ENCODE data around the gene DRD2. TPM values are rescaled to one million over a fixed set of nuclear protein-coding genes. Genes with fewer than 3 reads are reported as not detected.

Gene DRD2
- total RNA-seq, 1 experiment from 2014 or later, result 0.28 TPM

GRCh38 chr11:113411536-113411935 lies 63.7 kb downstream of the DRD2 start:
- no peak for TF ChIP-seq CTCF (IDR thresholded peaks at IDR 0.05; ENCODE audit: unreplicated experiment)
- H3K27me3 Mint-ChIP-seq (ENCODE audit: insufficient read depth, unreplicated experiment), result no peaks in the 10 kb centered on the region
- H3K4me1 Mint-ChIP-seq (ENCODE audit: insufficient read depth, unreplicated experiment), result peaks cover 2% of the 10 kb centered on the region
- DNase-seq (ENCODE audit: unreplicated experiment), result no peak
- H3K27ac Mint-ChIP-seq (ENCODE audit: low read depth, unreplicated experiment), result no peak overlapping the region
- ChIA-PET CTCF (no interaction called here), POLR2A (no interaction called here)
- intact Hi-C loops (cut with micrococcal nuclease), result no loop called here
- no peak overlapping the region for H3K4me3 Mint-ChIP-seq (ENCODE audit: unreplicated experiment)
- BruUV-seq (replicated peaks), result no TSS peak
- no peaks in the 10 kb centered on the region for H3K9me3 Mint-ChIP-seq (ENCODE audit: unreplicated experiment)
- H3K36me3 Mint-ChIP-seq (ENCODE audit: insufficient read depth, unreplicated experiment), result peaks cover 5% of the 10 kb centered on the region

- CTCF ChIA-PET, result interaction anchor here (0.6 kb wide), 1 partner anchor 15 kb away, joined by 3 read pairs; no protein-coding TSS in a partner anchor
- Mint-ChIP-seq H3K9me3 (ENCODE audit: unreplicated experiment) (no peaks in the 10 kb centered on the region), H3K4me1 (ENCODE audit: insufficient read depth, unreplicated experiment) (peaks cover 11% of the 10 kb centered on the region), H3K36me3 (ENCODE audit: insufficient read depth, unreplicated experiment) (peaks cover 5% of the 10 kb centered on the region), H3K27me3 (ENCODE audit: insufficient read depth, unreplicated experiment) (no peaks in the 10 kb centered on the region), H3K4me3 (ENCODE audit: unreplicated experiment) (no peak overlapping the region), H3K27ac (ENCODE audit: low read depth, unreplicated experiment) (no peak overlapping the region)
- BruUV-seq (replicated peaks), result no TSS peak
- intact Hi-C loops (cut with micrococcal nuclease), result no loop called here
- POLR2A ChIA-PET, result no interaction called here
- DNase-seq (ENCODE audit: unreplicated experiment), result no peak
- TF ChIP-seq CTCF (IDR thresholded peaks at IDR 0.05; ENCODE audit: unreplicated experiment), result no peak
Measured at GRCh38 chr11:113410414-113411135, 64.6 kb downstream of the DRD2 start.

- ChIA-PET POLR2A (interaction anchor here (1.2 kb wide), 1 partner anchor 34 kb away, joined by 3 read pairs; no protein-coding TSS in a partner anchor), CTCF (no interaction called here)
- intact Hi-C loops (cut with micrococcal nuclease), result no loop called here
- Mint-ChIP-seq H3K27ac (ENCODE audit: low read depth, unreplicated experiment) (no peak overlapping the region), H3K27me3 (ENCODE audit: insufficient read depth, unreplicated experiment) (no peaks in the 10 kb centered on the region), H3K9me3 (ENCODE audit: unreplicated experiment) (no peaks in the 10 kb centered on the region), H3K4me3 (ENCODE audit: unreplicated experiment) (no peak overlapping the region), H3K4me1 (ENCODE audit: insufficient read depth, unreplicated experiment) (peaks cover 22% of the 10 kb centered on the region), H3K36me3 (ENCODE audit: insufficient read depth, unreplicated experiment) (peaks cover 5% of the 10 kb centered on the region)
- TF ChIP-seq CTCF (IDR thresholded peaks at IDR 0.05; ENCODE audit: unreplicated experiment), result no peak
- DNase-seq (ENCODE audit: unreplicated experiment), result no peak
- no TSS peak for BruUV-seq (replicated peaks)
Measured at GRCh38 chr11:113409526-113409925, 65.7 kb downstream of the DRD2 start.

GRCh38 chr11:113408887-113409286 lies 66.3 kb downstream of the DRD2 start:
- Mint-ChIP-seq H3K9me3 (ENCODE audit: unreplicated experiment) (no peaks in the 10 kb centered on the region), H3K27ac (ENCODE audit: low read depth, unreplicated experiment) (no peak overlapping the region), H3K4me1 (ENCODE audit: insufficient read depth, unreplicated experiment) (peaks cover 23% of the 10 kb centered on the region), H3K4me3 (ENCODE audit: unreplicated experiment) (no peak overlapping the region), H3K27me3 (ENCODE audit: insufficient read depth, unreplicated experiment) (no peaks in the 10 kb centered on the region), H3K36me3 (ENCODE audit: insufficient read depth, unreplicated experiment) (peaks cover 5% of the 10 kb centered on the region)
- BruUV-seq (replicated peaks), result no TSS peak
- no peak for TF ChIP-seq CTCF (IDR thresholded peaks at IDR 0.05; ENCODE audit: unreplicated experiment)
- ChIA-PET CTCF (no interaction called here), POLR2A (interaction anchor here (1.2 kb wide), 1 partner anchor 35 kb away, joined by 3 read pairs; no protein-coding TSS in a partner anchor)
- no peak for DNase-seq (ENCODE audit: unreplicated experiment)
- intact Hi-C loops (cut with micrococcal nuclease), result no loop called here
